Stimulated activated CD4-positive, alpha-beta T cell treated with anti-CD3 and anti-CD28 coated beads, Interleukin-2, amount 100 ng/mL, for 4 hours (primary cell): ENCODE results near the gene L3HYPDH.

Experiments
- DNase-seq: peaks from one replicate; pipeline ENCODE4 v3.0.0-alpha.2; 2020; ENCODE audit warnings: low read depth

L3HYPDH gene

DNA sequence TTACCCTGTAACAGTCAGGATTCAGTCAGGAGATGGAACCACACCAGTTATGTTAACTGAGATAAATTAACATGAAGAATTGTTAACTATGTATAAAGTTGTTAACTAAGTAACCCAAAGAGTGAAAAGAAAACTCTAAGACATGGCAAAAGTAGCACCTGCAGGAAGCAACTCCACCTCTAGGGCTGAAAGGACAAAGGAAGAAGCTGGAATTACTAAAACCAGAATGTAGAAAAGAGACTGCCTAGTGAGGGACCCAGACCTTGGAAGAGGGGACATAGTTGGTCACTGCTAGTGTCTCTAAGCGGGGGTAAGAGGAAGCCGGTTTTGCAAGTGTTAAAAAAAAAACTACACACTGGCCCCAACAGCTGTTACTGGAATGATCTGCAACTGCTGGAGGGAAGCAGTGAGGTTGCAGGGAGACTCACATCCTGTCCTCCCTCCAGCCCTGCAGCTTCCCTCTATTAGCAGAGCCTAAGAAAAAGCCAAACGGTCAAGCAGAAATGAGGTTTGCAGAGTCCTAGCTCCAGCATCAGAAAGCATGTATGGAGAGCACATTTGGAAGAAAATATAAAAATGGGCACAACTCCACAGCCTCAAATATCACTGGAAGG, 58.8 kb downstream of the L3HYPDH start:
- no peak for DNase-seq

DNA sequence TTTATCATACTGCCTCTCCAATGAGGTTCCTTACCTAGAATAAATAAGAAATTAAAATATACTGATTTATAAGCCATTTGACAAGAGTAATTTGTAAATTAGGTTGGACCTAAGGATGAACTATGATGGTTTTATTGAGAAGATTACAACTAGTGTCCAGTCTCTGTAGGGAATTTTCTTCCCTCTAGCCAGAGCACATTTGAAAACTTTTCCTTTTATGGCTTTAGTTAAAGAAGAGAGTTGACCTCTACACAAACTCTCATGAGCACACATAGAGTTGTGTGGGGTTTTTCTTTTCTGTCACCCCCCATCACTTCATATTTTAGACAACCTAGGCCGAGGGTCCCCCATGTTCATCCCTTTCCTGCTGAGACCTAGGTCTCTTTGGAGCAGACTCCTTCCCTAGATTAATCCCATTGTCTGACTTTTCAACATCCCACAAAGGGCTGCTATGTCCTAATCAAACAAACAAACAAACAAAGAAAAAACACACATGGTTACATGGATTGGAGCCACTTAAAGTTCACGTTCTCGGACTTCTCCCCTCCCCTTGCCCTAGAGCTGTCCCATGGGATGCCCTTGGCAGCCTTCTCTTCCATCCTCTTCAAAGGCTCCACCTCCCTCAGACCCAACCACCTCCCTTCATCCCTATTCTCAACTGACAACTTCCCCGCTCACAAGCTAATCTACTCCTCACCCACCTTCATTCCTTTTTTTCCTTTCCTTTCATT, 59.7 kb downstream of the L3HYPDH start:
- DNase-seq = no peak
